Muscle of back (tissue), 11 donors: Measurements from ENCODE around the gene CCDC183. TPM values are rescaled to one million over a fixed set of nuclear protein-coding genes. Genes with fewer than 3 reads are reported as not detected.
"Not testable (repeated sequence)": the region's sequence is repeated elsewhere in the genome, so short reads cannot be mapped to it uniquely, and the experiment has no call there.

Source experiments
- DNase-seq, 3 donors: peaks; one replicate each; pipeline versions ENCODE4 v3.0.0 to v3.0.0-alpha.2; 2013
- polyA plus RNA-seq, 10 donors: library from polyadenylated mRNA; unstranded; fragments of 120-200 nt; gene quantifications; one replicate each; pipeline ENCODE4 v1.2.1, GENCODE V29; 2013; ENCODE audit not compliant: insufficient read length in 10 of 10

The CCDC183 gene
- polyA plus RNA-seq, 10 donors, result 1.1 to 3.3 (median 1.9) TPM

DNA sequence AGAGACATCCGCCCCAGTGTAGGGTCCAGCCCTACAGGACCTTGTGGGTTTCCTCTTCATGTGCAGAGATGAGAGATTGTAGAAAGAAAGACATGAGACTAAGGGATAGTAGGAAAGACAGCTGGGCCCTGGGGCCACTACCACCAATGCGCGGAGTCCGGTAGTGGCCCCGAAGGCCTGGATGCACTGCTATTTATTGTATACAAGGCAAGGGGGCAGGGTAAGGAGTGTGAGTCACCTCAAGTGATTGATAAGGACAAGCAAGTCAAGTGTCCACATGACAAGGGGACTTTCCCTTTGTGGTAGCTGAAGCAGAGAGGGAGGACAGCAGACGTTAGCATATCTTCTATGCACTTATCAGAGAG lies 11.2 kb upstream of the CCDC183 start:
- no peak for DNase-seq

DNA sequence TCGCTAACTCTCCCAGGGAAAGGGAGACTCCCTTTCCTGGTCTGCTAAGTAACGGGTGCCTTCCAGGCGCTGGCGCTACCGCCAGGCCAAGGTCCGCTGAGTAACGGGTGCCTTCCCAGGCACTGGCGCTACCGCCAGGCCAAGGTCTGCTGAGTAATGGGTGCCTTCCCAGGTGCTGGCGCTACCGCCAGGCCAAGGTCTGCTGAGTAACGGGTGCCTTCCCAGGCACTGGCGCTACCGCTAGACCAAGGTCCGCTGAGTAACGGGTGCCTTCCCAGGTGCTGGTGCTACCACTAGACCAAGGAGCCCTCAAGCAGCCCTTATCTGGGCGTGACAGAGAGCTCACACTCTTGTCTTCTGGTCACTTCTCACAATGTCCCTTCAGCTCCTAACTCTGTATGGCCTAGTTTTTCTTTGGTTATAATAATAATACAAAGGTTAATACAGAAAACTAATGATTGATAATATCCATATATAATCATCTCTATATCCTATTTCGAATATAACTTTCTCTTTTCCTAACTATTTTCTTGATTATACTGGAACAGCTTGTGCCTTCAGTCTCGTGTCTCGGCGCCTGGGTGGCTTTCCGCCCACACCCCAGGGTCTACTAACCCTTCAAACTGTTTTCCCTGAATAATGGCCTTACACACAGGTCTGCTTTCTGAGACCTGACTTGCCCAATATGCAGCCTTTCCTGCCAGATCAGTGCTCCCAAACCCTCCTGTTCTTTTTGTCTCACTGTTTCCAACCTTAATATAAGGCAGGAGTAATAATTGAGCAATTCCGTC lies 10.4 kb upstream of the CCDC183 start:
- DNase-seq, result not testable (repeated sequence)

DNA sequence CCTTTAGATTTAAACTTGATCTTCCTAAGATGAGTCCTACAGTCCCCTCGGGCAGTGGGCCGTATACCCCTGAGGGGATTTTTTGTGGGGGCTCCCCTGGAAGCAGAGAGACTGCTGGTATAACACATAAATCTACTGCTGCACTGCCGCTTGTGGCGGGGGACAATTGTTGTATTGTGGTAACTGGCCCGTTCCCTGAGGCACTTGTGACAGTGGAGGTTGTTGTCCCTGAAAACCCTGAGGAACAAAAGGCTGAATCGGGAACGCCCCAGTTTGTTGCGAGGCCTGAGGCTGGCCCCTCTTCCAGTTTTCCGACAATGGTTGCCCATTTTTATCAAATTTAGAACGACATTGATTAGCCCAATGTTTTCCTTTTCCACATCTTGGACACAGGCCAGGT lies 9.7 kb upstream of the CCDC183 start:
- no peak for DNase-seq

DNA sequence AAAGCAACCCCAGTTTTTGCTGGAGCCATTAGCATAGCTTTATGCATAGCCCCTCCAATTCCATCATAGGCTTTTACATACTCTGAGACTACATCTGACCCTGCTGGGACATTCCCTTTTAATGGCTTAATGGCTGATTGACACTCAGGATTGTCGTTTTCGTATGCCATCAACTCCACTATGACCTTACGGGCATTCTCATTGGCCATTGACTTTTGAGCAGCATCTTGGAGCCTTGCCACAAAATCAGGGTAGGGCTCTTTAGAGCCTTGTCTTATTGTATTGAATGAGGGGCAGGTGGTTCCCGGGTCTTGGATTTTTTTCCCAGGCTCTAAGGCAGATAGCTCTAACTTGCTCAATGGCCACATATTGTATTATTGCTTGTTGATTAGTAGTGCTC lies 9.2 kb upstream of the CCDC183 start:
- DNase-seq, result not testable (repeated sequence)

DNA sequence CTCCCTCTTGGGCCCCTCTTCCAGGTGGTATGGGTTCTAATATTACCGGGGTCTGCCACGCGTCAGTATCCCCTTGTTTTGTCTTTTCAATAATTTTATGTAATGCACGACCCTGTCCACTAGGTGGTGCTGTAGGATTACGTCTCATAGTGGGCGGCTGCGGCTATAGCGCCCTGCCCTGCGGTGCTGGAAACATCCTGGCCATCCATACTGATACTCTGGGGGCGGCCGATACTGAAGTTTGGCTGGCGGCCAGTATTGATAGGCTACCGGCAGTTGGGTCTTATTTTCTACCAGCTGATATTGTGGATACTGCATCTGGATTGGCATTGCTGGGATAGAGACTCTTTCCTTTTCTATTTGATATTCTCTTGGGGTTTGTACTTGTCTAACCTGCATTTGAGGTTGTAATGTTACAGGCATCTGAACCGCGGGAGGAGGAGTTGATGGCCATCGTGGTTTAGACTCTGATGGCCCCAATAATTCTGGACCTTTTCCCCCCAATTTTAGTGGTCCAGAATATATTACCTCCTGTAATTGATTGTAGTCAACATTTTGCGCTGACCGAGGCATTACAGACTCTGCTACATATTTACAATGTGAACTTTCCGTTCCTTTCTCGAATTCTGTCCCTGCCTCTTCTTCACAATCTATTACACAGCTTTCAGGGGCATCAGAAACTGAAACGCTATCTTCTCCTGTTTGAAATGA lies 8.3 kb upstream of the CCDC183 start:
- peak; percentile 54 to 84 (median 77) for DNase-seq

DNA sequence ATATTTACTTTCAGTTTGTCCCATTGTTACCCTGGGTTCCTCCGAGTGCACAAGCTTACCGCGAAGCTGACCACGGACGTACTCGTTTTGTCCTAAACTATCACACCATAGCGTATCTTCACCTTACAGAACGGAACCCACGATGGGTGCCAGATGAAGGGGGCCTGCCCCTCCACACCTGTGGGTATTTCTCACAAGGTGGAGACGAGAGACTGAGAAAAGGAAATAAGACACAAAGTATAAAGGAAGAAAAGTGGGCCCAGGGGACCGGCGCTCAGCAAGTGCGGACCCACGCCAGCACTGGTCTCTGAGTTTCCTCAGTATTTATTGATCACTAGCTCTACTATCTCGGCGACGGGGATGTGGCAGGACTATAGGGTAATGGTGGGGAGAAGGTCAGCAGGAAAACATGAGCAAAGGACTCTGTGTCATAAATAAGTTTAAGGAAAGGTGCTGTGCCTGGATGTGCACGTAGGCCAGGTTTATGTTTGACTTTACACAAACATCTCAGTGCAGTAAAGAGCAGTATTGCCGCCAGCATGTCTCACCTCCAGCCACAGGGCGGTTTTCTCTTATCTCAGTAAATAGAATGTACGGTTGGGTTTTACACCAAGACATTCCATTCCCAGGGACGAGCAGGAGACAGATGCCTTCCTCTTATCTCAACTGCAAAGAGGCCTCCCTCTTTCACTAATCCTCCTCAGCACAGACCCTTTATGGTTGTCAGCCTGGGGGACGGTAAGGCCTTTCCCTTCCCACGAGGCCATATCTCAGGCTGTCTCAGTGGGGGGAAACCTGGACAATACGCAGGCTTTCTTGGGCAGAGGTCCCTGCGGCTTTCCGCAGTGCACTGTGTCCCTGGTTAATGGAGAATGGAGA lies 7.3 kb upstream of the CCDC183 start:
- DNase-seq, result not testable (repeated sequence)

DNA sequence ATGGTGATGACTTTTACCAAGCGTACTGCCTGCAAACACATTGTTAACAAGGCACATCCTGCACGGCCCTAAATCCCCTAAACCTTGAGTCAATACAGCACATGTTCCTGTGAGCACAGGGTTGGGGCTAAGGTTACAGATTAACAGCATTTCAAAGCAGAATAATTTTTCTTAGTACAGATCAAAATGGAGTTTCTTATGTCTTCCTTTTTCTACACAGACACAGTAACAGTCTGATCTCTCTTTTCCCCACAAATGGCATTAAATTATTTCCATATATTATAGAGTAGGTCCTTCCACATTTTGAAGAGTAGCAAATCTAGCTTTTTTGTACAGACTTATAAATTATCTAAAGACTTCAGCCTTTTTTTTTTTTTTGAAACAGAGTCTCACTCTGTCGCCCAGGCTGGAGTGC lies 6.6 kb upstream of the CCDC183 start:
- DNase-seq, result no peak

DNA sequence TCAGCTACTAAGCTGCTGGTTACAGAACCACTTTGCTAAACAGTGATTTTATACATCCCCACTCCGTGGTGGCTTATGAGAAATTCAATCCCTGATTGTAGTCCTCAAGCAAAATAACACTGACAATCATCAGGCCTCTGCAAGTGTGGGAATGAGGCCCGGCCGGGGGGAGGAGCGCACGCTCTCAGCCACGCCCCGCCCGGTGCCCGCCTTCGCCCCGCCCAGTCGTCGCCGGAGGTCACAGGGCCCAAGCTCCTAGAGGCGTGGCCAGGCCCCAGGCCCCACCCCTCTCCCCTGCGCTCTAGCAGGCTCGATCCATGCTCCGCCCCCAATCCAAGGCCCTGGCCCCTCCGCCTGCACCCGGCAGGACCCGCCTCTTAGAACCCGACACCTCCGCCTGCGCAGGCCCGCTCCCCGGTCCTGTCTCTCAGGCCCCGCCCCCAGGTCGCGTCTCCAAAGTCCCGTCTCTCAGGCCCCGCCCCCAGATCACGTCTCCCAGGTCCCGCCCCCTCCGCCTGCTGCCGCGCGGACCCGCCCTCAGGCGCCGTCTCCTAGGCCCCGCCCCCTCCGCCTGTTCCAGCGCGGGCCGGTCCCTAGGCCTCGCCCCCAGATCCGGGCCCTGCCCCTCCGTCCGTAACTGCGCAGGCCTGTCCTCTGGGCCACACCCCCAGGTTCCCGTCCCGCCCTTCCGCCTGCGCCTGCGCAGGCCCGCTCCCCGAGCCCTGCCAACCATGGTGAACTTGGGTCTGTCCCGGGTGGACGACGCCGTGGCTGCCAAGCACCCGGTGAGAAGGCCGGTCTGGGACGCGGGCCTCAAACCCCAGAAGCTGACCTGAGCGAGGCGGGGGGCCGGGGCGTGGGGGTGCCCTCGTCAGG lies 5.3 kb upstream of the CCDC183 start, which contains the start of gene TMEM141:
TSS of gene TMEM141 (plus strand) at position 705 of the 876 bp plus-strand sequence. CDS start at position 732, 27 bp downstream.
- DNase-seq, result peak; percentile 99

DNA sequence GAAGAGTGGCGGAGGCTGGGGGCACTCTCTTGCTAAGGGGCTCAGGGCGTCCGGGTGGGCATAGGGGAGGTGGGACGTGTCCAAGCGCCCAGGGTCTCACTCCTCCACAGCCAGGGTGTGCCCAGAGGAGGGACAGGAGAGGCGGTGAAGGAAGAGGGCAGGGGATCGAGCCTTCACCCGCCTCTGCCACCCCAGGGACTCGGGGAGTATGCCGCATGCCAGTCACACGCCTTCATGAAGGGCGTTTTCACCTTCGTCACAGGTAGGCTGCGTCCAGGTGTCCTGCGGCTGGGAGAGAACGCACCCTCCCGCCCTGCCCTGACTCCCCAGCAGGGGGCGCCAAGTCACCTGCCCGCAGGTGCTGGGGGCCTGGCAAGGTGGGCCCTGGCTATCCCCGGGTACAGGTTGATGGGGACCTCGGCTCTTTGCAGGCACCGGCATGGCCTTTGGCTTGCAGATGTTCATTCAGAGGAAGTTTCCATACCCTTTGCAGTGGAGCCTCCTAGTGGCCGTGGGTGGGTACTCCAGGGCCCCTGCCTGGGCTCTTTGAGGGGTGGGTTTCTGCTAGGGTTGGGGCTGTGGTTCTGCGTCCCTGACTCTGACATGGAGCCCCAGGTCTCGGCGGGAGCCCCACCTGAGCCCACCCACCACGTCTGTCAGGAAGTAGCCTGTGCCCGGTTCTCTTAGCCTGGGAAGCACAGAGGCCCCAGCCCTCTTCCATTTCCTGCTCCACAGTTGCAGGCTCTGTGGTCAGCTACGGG lies 4.4 kb upstream of the CCDC183 start:
- DNase-seq, result peak in 1 of 3 donors; percentile 34

DNA sequence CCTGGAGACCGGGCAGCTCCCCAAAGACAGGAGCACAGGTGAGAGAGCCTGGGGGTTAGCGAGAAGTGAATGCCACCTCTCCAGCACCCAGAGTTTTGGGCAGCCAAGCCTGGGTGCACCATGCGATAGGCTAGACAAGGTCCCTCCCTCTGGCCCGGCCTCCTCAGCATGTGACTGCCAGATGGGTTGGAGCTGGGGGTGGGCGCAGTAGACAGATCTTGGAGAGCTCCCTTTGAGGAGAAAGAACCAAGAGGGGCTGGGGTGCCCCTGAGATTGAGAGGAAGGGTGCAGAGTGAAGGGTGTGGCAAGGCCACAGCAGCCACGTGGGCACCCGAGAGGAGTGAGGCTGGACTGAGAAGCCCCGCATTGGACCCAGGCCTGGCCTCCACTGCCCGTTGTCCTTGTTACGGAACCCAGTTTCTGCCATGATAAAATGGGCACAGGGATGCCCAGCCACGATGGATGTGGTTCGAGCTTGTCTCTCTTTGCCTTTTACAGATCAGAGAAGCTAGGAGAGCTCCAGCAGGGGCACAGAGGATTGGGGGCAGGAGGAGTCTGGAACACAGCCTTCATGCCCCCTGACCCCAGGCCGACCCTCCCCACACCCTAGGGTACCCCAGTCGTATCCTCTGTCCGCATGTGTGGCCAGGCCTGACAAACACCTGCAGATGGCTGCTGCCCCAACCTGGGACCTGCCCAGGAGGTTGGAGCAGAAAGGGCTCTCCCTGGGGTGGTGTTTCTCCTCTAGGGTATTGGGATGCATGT lies 3.6 kb upstream of the CCDC183 start:
- no peak for DNase-seq

DNA sequence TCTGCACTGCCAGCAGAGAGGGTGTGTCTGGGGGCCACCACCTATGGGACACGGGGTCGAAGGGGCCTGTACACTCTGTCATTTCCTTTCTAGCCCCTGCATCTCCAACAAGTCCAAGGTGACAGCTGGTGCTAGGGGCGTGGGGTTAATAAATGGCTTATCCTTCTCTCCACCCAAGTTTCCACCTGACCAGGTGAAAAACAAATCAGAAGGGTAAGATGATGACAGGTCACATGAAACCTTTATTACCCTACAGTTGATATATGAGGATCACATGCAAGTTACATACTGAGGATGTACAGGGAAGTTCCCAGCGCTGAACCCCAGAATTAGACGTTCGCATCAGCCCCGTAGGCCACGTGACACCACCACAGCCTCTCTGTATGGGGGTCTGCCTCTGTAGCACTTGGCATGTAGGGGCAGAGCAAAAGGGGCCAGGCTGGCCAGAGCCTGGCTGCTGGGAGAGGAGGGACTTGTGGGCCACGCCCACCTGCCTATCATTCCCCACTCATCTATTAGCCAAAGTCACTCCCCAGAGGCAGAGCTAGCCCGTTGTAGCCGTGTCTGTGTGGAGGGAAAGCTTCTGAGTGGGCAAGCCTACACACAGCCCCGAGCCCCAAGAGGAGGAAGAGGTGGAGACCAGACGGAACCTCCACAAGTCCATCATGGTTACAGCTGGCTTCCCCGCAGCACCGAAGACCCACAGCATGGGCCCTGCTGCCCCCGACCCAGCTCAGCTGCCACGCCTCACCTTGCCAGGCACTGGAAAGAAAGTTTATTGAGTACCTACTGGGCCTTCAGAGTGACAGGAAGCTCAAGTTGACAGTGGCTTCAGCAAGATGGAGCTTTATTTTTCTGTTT lies 2.8 kb upstream of the CCDC183 start:
- no peak for DNase-seq

DNA sequence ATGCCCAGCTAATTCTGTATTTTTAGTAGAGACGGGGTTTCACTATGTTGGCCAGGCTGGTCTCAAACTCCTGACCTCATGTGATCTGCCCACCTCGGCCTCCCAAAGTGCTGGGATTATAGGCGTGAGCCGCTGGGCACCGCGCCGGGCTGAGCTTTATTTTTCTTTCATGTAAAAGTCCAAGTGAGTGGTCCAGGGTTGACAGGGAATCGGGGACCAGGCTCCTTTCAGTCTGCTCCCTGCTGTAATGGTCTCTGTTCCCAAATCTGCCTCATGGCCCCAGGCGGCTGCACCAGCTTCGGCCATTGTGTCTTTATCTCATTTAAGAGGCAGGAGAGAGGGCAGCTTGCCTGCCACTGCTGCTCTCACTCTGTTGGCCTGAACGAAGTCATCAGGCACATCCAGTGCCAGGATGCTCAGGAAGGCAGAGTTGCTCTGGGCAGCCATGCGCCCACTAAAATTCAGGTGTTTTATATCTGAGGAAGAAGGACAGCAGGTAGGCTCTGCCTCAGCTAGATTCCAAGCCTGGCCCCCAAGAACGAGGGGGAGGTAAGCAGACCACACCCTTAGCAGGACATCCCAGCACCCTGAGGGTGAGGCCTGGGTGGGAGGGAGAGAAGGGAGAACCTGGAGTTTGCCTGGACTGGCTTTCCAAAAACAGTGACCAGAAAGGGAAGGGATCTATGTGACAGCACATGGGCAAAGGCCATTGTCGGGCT lies 1.7 kb upstream of the CCDC183 start:
- no peak for DNase-seq

DNA sequence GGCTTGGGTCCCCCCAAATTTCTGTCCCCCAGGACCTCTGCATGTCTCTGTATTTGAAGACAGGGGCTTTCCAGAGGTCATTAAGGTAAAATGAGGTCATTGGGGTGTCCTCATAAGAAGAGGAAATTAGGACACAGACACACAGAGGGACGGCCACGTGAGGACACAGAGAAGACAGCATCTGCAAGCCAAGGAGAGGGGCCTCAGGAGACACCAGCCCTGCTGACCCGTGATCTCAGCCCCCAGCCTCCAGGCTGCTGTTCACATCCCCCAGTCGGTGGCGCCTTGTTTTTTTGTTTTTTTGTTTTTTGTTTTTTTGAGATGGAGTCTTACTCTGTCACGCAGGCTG lies 1.2 kb upstream of the CCDC183 start:
- no peak for DNase-seq

DNA sequence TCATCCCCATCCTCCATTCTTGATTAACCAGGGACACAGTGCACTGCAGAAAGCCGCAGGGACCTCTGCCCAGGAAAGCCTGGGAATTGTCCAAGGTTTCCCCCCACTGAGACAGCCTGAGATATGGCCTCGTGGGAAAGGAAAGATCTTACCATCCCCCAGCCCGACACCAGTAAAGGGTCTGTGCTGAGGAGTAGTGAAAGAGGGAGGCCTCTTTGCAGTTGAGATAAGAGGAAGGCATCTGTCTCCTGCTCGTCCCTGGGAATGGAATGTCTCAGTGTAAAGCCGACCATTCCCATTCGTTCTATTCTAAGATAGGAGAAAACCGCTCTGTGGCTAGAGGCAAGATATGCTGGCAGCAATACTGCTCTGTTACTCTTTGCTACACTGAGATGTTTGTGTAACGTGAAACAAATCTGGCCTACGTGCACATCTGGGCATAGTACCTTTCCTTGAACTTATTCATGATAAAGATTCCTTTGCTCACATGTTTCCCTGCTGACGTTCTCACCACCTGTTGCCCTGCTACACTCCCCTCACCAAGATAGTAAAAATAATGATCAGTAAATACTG lies 723 bp downstream of the CCDC183 start:
- not testable (repeated sequence) for DNase-seq

DNA sequence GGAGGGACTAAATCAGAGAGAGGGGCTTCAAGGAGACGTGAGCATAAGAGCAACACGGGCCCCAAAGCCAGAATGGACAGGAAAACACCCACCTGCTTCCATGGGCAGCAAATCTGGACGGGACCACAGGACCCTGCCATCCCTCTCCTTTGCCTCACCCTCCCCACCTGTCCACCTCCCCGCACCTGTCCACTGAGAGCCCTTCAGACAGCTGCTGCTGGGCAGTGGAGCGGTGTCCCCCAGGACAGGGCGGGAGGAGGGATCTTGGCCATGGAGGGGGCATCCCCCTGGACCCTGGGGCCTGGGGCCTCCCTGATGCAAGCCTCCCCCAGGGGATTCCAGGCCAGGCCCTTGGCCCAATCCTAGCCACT lies 2.6 kb downstream of the CCDC183 start:
- DNase-seq, result no peak

DNA sequence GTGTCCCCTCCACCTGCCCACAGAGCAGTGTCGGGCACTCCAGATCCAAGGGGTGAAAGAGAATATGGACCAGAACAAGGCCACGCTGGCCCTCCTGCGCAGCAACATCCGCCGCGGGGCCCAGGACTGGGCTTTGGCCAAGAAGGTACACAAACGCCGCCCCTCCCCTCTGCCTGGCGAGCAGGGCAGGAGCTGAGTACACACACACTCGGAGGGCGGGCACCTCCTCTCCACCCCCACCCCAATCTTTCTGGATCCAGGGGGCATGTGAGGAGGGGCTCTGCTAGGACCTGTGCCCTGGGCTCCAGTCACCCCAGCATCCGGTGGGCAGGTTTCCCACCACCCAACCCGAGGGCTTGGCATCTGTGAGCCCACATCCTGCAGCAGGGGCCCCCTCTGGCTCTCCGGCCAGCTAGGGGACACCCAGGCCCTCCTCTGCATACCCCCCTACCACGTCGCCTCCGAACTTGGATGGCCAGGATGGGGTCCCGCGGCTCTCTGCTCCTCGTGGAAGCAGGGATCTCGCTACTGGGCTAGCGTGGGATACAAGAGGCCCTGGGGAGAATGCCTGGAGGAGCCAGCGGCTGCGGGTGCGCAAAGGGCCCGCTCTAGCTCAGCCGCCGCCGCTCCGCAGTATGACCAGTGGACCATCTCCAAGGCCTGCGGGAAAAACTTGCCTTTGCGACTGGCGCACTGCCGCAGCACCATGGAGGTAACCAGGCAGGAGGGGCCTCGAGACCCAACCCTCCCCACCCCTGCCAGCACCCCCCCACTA lies 3.1 kb downstream of the CCDC183 start:
- no peak for DNase-seq
